A172 (cell line): ENCODE measurements around the gene ECHDC1. TPM values are rescaled to one million over a fixed set of nuclear protein-coding genes. Genes with fewer than 3 reads are reported as not detected.

ENCODE experiments used
- DNase-seq: peaks from one replicate; pipeline ENCODE4 v3.0.0-alpha.2; 2015; ENCODE audit warnings: low spot score
- total RNA-seq: library from RNA; depleted of rRNA; stranded (reverse); fragments of >200 nt; shearing (Covaris generic); gene quantifications from 2 replicates; pipeline ENCODE4 v1.2.3, GENCODE V29; 2014

The ECHDC1 gene
- total RNA-seq, 1 experiment from 2014 or later: 102 TPM

- no peak for DNase-seq
Observed at GRCh38 chr6:127290391-127291265, 52.8 kb downstream of the ECHDC1 start.

- no peak for DNase-seq
Observed at GRCh38 chr6:127289934-127290333, 53.5 kb downstream of the ECHDC1 start.

- no peak for DNase-seq
Observed at GRCh38 chr6:127288705-127289104, 54.7 kb downstream of the ECHDC1 start.

GRCh38 chr6:127282184-127282583, 61.2 kb downstream of the ECHDC1 start:
- DNase-seq: no peak

GRCh38 chr6:127279815-127280214, 63.6 kb downstream of the ECHDC1 start:
- DNase-seq: no peak

DNA sequence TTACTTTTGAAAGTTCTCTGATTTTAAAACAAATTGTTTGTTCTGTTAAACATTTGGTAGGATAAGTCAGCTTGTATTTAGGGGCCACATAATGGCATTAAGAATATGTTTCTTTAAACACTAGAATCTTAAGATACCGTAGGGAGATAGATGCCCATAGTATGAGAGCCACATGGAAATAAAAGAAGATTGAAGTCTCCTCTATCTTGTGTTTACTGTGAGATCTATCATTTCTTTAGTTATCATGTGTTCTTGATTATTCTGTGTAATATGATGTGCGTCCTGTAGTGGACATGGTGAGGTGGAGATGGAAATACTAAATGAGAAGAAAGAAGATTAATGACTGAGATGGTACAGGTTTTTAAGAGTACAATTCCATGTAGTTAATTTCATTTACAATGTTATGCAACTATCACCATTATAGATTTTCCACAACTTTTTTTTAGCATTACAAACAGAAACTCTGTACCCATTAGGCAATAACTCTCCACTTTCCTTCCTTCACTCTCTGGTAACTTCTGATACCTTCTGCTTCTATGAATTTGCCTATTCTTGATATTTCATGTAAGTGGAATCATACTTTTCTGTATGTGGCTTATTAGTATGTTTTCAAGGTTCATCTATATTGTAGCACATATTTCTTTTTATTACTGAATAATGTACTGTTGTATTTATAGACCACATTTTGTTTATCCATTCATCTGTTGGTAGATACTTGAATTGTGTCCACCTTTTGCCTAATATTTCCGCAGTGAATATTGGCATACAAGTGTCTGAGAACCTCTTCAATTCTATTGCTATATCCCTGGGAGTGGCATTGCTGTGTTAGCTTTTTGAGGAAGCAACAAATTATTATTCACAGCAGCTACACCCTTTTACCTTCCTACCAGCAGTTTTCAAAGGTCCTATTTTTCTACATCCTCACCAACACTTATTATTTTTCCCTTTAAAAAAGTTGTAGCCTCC, 65.2 kb downstream of the ECHDC1 start:
- DNase-seq: no peak

DNA sequence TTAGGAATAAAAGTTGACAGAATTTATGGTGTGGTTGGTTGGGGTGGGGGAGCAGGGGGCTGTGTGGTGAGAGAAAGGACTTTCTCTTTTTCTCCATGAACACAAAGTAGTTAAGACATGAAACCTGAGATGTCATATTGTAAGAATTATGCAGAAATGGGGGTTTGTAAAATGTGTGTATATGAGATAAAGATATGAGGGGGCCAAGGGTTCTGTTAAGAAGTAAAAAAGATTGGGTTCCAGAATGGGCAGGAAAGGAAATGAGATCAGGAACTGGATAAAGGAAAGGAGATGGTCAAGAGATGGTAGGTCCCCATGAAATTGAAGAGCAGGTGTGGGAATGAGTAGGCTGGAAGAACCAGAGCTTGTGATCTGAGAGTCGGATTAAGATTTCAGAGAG, 67.1 kb downstream of the ECHDC1 start:
- no peak for DNase-seq

GRCh38 chr6:127273499-127273898, 69.9 kb downstream of the ECHDC1 start:
- DNase-seq: no peak

- DNase-seq: no peak
Observed at GRCh38 chr6:127272576-127272975, 70.8 kb downstream of the ECHDC1 start.

DNA sequence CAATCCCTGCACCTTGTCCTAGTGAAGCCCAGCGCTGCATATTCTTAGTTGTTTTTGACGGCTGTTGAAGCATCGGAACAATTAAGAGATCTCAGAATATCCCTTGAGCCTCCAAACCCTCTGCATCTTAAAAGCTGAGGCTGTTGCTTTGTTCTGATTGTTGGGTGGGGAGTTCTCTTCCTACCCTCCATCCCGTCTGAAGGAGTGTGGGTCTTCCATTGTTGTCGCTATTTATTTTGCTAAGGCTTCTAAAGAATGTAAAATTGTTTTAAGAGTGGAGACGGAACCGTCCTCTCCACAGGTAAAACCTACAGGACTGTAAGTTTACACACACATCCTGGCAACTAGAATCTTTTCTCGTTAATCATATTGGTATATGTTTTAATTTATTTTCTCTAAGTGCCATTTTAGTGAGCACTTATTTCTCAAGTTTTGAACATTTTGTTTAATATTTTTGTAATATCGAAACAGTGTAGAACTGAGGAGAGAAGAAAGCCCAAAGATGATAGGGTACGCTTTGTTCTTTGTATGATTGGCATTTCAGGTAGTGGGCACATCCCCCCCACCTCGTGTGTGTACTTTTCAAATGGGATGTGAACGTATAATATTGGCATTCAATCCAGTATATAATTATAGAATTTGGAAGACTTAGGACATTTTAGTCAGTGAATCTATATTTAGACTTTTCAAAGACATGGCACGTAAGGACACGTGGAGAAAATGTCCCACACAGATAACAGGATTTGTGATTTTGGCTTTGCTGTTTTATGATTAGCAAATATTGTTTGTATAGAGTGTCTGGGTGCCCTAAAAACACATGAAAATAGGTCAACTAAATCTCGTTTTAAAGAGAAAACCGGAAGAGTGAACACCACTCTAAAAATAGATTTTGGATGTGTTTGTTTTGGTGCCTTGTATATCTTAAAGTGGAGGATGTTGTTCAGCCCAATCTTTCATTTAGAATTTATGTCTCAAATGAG, 75.5 kb downstream of the ECHDC1 start:
- DNase-seq: peak; percentile 11

DNA sequence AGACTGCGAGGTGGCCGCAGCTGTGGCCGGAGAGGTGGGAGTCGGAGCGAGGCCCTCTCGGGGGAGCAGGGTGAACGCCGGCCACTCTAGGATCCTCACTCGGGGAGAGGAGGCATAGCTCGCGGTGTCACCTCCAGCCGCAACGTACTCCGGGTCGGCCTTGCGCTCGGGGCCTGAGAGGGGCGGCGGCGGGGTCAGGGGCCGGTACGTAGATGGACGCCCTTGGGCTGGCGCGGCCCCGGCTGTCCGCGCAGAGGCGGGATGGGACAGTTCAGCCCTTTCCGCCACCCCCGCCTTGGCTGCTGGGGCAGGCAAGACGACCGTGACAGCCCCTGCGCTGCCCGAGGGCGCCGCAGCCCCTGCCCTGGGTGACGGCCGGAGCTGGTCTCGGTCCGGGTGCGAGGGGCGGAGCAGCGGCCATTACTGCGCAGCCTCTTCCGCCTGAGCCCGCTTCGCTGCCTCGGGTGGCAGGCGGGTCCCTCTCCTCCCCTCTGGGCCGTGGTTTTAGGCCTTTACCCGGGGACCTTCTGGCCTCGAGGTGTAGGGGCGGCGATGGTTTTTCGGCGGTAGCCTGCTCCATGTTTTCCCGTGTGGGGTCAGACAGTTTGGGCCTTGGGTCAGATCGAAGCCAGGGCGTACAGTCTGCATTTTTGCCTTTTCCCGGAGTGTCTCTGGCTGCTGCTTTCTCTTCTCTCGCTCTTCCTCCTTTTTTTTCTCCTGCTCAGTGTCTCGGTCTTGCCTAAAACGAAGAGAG, 76.3 kb downstream of the ECHDC1 start:
- DNase-seq: peak; percentile 39

- peak; percentile 83 for DNase-seq
Observed at GRCh38 chr6:127266178-127266891, 77.1 kb downstream of the ECHDC1 start, which contains the start of gene RNF146. Gene RNF146 (plus strand): TSS chr6:127266864. CDS start chr6:127280339, 13,475 bp downstream.

DNA sequence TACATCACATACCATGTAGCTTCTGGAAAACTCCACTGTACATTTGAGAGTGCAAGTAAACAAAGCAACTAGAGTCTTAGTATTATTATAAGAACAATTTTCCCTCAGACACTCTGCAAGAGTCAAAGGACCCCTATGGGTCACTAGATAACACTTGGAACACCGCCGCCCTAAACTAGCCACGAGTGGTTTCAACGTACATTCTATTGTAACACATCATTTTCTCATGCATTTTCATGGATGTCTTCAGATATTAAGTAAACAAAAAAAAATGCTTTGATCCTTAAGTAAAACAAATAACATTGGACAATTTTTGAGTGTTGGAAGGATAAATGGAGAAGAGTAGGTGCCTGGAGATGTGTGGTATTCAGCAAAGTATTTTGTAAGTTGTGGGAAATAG, 79.9 kb downstream of the ECHDC1 start:
- DNase-seq: no peak

DNA sequence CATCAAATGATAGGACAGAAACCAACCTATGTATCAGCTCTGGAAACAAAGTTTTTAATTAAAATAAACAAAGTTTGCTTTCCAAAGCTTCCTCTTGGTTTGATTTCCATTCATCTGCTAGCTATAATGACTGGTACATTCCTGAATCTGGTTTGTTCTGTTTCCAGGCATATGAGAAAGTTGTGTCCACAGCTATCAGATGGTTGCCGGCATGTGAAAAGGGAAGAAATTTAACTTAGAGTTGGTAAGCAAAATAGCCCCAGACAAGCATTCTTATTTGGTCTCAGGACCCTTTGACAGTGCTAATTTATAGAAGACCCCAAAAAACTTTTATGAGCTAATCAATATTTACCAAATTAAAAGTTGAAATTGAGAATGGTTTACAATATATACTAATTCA, 80.5 kb downstream of the ECHDC1 start:
- no peak for DNase-seq

GRCh38 chr6:127255286-127255685, 88.1 kb downstream of the ECHDC1 start:
- DNase-seq: no peak

DNA sequence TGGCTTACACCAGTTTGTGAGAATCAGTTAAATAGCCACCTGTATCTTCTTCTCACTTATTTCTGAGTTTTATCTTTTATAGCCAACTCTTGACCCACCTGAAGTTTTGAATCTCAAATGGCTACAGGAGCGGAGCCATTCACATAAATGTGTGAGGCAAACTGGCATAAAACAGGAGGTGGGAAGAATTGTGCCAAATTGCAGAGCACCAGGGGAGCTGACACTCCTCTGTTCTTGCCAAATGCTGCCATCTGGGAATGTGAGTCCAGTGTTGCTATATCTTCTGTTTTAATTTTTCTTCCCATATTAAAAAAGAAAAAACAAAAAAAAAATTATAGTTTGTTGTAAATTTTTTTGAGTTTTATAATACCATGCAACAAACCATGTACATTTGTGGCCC, 93.8 kb downstream of the ECHDC1 start:
- DNase-seq: no peak

DNA sequence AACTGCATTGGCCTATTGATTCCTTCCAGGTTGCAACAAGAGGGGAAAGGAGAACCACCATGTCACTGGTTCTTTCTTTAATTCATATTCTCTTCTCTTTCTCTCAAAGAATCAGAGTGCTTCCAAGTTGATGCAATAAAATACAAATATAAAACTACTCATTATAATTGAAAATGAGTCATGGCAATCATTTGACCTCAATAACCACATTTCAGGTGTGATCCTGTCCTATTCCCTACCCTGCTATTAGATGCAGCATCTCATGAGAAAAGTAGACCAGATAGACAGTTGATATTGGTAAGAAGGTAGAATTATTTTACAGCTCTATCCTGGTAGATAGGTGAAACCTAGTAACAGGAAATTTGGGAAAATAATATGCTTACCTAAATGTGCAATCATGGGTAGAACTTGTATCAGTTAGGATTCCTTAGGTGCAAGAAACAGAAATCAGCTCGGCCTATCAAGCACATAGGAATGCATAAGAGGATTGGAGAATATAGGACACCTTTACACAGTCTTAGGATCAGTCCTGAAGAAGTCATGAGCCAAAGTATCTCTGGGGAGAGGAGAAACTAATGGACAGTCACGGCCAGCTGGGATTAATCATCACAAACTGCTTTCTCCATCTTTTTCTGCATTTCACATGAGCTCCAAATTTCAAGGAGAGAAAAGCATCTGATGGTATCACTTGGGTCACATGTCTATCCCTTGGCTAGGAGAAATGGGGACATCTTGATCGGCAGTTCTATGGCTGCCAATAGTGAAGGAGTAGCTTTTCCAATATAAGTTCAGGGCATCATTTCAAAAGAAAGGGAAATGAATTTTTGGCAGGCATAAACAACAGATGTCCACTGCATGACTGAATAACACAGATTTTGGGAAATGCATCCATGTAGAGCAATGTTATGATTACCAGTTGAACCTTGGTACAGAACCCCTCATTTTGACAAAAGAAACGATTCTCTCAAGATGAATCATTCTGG, 96.0 kb downstream of the ECHDC1 start:
- DNase-seq: no peak

DNA sequence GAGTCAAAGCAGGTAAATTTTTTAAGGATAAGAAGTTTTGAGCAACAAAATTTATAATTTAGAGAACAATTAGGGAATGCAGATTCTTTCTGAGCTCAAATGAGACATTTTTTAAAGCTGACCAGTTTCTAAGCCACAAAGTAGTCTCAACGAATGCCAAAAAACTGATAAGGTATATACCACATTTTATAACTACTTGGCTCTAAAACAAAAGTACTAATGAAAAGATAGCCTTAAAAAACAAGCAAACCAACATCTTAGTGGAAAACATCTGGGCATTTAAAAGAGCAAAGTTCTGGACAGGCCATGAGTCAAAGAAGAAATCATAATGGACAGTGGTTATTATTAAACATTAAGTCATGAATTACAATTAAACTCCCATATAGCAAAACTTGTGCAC, 99.9 kb downstream of the ECHDC1 start:
- no peak for DNase-seq
